ENCODE measurements around the gene PMS1.

DNA sequence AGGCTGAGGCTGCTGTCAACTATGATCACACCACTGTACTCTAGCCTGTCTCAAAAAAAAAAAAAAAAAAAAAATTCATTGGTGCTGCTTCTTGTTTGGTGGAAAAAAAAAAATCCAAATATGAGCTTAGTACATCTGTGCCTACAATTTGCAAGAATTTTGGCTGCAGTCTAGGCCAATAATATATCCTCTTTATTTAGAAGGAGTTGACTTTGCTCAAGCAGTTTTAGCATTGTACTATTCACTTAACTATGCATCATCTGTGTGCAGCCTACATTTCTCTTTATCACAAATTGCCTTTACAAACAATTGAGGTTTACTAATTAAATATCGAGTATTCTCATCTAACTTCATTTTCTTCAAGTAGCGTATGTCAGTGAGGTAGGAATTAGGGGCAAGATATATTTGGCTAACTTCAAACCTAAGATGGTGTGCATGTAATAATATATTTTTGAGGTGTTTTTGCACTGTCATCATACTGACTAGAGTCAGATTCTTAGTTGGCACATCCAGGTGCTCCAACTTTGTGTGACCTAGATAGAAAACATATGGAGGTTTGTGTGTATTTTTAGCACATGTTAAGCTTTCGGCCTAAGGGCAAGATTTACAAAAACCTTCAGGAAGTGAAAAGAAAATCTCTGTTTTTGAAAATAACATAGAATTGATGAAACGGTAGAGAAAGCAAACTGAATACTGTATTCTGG is 51.8 kb downstream of the PMS1 start:
- TF ChIP-seq CTCF (IDR thresholded peaks at IDR 0.05 in 8 of 11, conservative IDR thresholded peaks at IDR 0.05 in 3 of 11) (no peak), POLR2A (IDR thresholded peaks at IDR 0.05) (no peak)
